Activated CD8-positive, alpha-beta memory T cell treated with anti-CD3 and anti-CD28 coated beads, Interleukin-2, amount 10 ng/mL, durations not matched to agents 7 days and 5 days (primary cell): ENCODE results near the gene ASB5. TPM values are rescaled to one million over a fixed set of nuclear protein-coding genes. Genes with fewer than 3 reads are reported as not detected.
A peak's percentile ranks its signal among the peaks of the same experiment; 100 is the strongest.

Experiments
- ATAC-seq: fragments of 150-1000 bp; cut with Tn5 transposase; one replicate; pipeline ENCODE4 v1.10.0; 2021; ENCODE audit warnings: moderate library complexity
- CTCF ChIA-PET: fragments of 350-600 bp; sonication (Branson Sonifier 250); formaldehyde crosslinking; loops from one replicate; lab custom pipeline; 2021; ENCODE audit warnings: antibody characterized with exemption; lab: Charles Lee
- DNase-seq: peaks from one replicate; pipeline ENCODE4 v3.0.0-alpha.2; 2020
- H3K27ac Mint-ChIP-seq: one replicate; pipeline ENCODE4 v1.8.0; 2021; ENCODE audit warnings: mild to moderate bottlenecking, mixed read lengths
- H3K27me3 Mint-ChIP-seq: one replicate; pipeline ENCODE4 v1.8.0; 2021; ENCODE audit warnings: mixed read lengths
- H3K36me3 Mint-ChIP-seq: one replicate; pipeline ENCODE4 v1.8.0; 2021; ENCODE audit warnings: mild to moderate bottlenecking, mixed read lengths
- H3K4me1 Mint-ChIP-seq: one replicate; pipeline ENCODE4 v1.8.0; 2021; ENCODE audit warnings: mixed read lengths
- H3K4me3 Mint-ChIP-seq: one replicate; pipeline ENCODE4 v1.8.0; 2021; ENCODE audit warnings: mild to moderate bottlenecking, moderate library complexity, mixed read lengths
- H3K9me3 Mint-ChIP-seq: one replicate; pipeline ENCODE4 v1.8.0; 2022; ENCODE audit warnings: low read depth, mixed read lengths
- total RNA-seq, 2 experiments: library from RNA; stranded (reverse); gene quantifications; one replicate each; pipeline ENCODE4 v1.2.3, GENCODE V29; 2021

Gene ASB5
- total RNA-seq, 2 experiments from 2014 or later, result not detected

DNA sequence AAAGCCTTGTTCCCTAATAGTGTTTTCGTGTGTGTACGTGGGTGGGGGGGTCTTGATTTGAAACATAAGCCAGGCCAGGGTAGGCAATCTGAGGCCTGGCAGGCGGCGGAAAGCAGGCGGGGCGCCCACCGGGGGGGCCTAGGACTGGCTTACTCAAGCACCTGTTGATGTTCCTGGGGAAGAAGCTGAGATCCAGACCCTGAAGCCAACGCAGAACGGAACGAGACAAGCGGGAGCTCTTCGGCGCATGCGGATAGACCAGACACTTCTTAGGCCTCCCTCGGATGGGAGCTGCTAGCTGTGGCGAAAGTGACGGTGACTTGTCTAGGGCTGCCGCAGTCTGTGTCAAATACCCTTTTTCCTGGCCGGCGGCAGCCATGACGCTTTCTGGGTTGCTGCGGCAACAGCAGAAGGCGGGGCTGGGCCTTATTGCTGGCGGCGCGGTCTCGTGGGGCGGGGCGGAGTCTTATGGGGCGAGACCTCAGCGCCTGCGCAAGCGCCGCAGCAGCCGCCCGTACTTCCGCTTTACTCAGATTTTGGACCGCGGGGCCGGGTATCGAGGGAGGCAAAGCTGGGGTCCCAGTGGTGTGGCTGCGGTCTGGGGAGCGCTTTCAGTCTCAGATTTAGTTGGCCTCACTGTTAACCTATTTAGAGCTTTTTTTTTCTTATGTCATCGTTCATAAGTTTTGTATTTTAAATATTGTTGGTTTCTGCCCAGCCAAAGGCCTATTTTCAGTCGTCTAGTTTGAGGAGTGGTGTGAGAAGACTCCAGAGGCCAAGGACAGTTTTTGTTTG lies 73.6 kb downstream of the ASB5 start, which contains the start of gene SPATA4:
SPATA4 (minus strand) TSS at position 402 of the 795 bp plus-strand sequence; CDS start at position 379, 23 bp downstream.
- ATAC-seq, result peak; percentile 98

DNA sequence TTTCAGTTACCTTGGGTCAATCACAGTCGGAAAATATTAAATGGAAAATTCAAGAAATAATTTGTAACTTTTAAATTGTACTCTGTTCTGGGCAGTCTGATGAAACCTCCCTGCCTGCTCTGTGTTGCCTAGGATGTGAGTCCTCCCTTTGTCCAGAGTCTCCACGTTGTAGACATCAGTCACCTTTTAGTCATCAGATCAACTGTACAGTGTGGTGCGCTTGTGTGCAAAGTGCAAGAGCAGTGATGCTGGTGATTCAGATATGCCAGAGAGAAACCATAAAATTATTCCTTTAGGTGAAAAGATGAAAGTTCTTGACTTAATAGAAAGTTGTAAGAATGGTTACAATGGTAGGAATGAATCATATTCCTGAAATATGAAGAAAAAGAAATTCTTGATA lies 75.1 kb downstream of the ASB5 start:
- peaks cover 79% of the 10 kb centered on the region for H3K27me3 Mint-ChIP-seq
- peaks cover 3% of the 10 kb centered on the region for H3K36me3 Mint-ChIP-seq
- H3K4me3 Mint-ChIP-seq, result no peak overlapping the region
- ATAC-seq, result no peak
- no peak overlapping the region for H3K27ac Mint-ChIP-seq
- DNase-seq, result peak; percentile 45
- H3K4me1 Mint-ChIP-seq, result peaks cover 13% of the 10 kb centered on the region
- CTCF ChIA-PET, result no interaction called here
- no peaks in the 10 kb centered on the region for H3K9me3 Mint-ChIP-seq

More for the DNA sequence above, 73.6 kb downstream of the ASB5 start, which contains the start of gene SPATA4:
- Mint-ChIP-seq H3K9me3 (no peaks in the 10 kb centered on the region), H3K27ac (peak within 1 kb of the TSS; percentile 83), H3K36me3 (peaks cover 3% of the 10 kb centered on the region), H3K4me1 (peaks cover 13% of the 10 kb centered on the region), H3K4me3 (peak within 1 kb of the TSS; percentile 66), H3K27me3 (peaks cover 77% of the 10 kb centered on the region)
- CTCF ChIA-PET, result interaction anchor here (0.8 to 1.3 kb wide), 2 partner anchors 19 to 21 kb away, joined by 3 read pairs; no protein-coding TSS in a partner anchor
- DNase-seq, result peak; percentile 95

DNA sequence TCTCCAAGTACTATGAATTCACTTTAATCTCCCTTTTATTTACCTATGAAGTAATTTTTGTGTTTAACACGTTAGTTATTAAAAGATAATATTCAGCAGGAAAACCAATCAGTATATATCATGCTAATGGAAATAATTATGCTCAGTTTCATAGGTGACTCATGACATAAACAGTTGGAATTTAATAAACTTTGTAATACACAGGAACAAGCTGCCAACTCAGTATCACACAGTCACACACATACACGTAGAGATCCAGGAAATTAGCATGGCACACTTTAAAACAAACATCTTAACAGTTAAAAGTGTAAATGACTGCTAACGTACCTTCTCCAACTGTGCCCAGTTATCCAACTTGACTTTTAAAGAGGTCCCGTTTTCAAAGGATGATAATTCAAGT lies 75.9 kb downstream of the ASB5 start:
- no peak overlapping the region for H3K27ac Mint-ChIP-seq
- DNase-seq, result no peak
- CTCF ChIA-PET, result no interaction called here
- no peaks in the 10 kb centered on the region for H3K9me3 Mint-ChIP-seq
- H3K4me3 Mint-ChIP-seq, result no peak overlapping the region
- peaks cover 13% of the 10 kb centered on the region for H3K4me1 Mint-ChIP-seq
- peaks cover 74% of the 10 kb centered on the region for H3K27me3 Mint-ChIP-seq
- peaks cover 3% of the 10 kb centered on the region for H3K36me3 Mint-ChIP-seq
- no peak for ATAC-seq

DNA sequence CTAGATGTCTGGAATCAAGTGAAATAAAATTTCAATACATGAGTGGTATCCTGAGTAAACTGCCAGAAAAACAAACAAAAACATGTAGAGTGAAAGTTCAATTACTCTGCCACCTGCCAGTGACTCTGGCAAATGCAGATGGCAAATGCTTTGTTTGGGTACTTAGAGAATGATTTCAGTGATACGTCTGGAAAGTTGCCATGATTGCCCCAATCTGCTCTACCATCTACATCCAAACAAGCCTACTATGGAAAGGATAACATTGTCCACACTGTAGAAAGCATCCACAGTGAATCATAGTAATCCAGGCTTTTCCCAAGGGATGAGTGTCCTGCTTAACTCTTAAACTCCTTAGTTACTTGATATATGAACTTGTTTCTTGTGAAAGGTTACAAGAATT lies 77.0 kb downstream of the ASB5 start:
- no peak overlapping the region for H3K27ac Mint-ChIP-seq
- ATAC-seq (no peak), DNase-seq (no peak)
- H3K27me3 Mint-ChIP-seq, result peaks cover 66% of the 10 kb centered on the region
- CTCF ChIA-PET, result no interaction called here
- H3K36me3 Mint-ChIP-seq, result peaks cover 3% of the 10 kb centered on the region
- H3K4me1 Mint-ChIP-seq, result peaks cover 13% of the 10 kb centered on the region
- H3K4me3 Mint-ChIP-seq, result no peak overlapping the region
- no peaks in the 10 kb centered on the region for H3K9me3 Mint-ChIP-seq

- no peak overlapping the region for H3K4me3 Mint-ChIP-seq
- ATAC-seq (no peak), DNase-seq (no peak)
- peaks cover 5% of the 10 kb centered on the region for H3K4me1 Mint-ChIP-seq
- no peaks in the 10 kb centered on the region for H3K36me3 Mint-ChIP-seq
- no peaks in the 10 kb centered on the region for H3K9me3 Mint-ChIP-seq
- H3K27ac Mint-ChIP-seq, result no peak overlapping the region
- peaks cover 63% of the 10 kb centered on the region for H3K27me3 Mint-ChIP-seq
- CTCF ChIA-PET, result no interaction called here
Measured at GRCh38 chr4:176189891-176190795, 78.9 kb downstream of the ASB5 start.

GRCh38 chr4:176188654-176189053 lies 80.4 kb downstream of the ASB5 start:
- no peak for ATAC-seq
- H3K27ac Mint-ChIP-seq, result no peak overlapping the region
- CTCF ChIA-PET, result no interaction called here
- DNase-seq, result no peak
- H3K4me3 Mint-ChIP-seq, result no peak overlapping the region
- H3K27me3 Mint-ChIP-seq, result peaks cover 62% of the 10 kb centered on the region
- H3K36me3 Mint-ChIP-seq, result no peaks in the 10 kb centered on the region
- no peaks in the 10 kb centered on the region for H3K4me1 Mint-ChIP-seq
- H3K9me3 Mint-ChIP-seq, result no peaks in the 10 kb centered on the region

GRCh38 chr4:176187624-176188023 lies 81.4 kb downstream of the ASB5 start:
- CTCF ChIA-PET, result no interaction called here
- DNase-seq (no peak), ATAC-seq (no peak)
- no peak overlapping the region for H3K27ac Mint-ChIP-seq
- H3K4me3 Mint-ChIP-seq, result no peak overlapping the region
- no peaks in the 10 kb centered on the region for H3K4me1 Mint-ChIP-seq
- H3K36me3 Mint-ChIP-seq, result no peaks in the 10 kb centered on the region
- H3K9me3 Mint-ChIP-seq, result no peaks in the 10 kb centered on the region
- peaks cover 61% of the 10 kb centered on the region for H3K27me3 Mint-ChIP-seq

DNA sequence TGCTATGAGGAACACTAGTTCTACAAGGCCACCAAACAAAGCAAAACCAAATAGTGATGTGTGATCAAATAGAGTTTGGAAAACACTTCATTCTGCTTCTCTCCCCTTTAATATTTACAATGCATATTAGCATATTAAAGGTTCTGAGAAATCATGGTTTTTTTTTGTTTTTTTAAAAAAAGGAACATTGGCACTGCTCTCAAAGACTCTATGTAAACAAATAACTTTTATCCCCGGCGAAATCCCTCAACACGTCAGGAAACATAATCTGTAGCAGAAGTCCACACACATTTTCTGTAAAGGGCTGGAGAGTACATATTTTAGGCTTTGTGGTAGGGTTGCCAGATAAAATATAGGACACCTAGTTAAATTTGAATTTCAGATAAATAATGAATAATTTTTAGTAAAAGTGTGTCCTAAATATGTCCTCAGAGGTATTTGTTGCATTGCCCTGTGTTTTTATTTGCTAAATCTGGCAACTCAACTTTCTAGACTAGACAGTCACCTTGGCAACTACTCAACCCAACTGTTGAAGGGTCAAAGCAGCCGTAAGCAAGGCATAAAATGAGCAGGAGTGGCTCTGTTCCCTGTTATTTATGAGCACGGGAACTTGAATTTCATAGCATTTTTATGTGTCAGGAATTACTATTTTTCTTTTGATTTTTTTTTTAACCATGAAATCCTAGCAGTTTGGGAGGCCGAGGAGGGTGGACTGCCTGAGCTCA lies 82.2 kb downstream of the ASB5 start:
- no peak for DNase-seq
- Mint-ChIP-seq H3K4me1 (no peaks in the 10 kb centered on the region), H3K36me3 (no peaks in the 10 kb centered on the region), H3K4me3 (no peak overlapping the region), H3K27me3 (peaks cover 53% of the 10 kb centered on the region), H3K27ac (no peak overlapping the region), H3K9me3 (no peaks in the 10 kb centered on the region)
- CTCF ChIA-PET, result no interaction called here
- no peak for ATAC-seq

GRCh38 chr4:176186067-176186466 lies 83.0 kb downstream of the ASB5 start:
- no peak for DNase-seq
- Mint-ChIP-seq H3K36me3 (no peaks in the 10 kb centered on the region), H3K4me3 (no peak overlapping the region), H3K27ac (no peak overlapping the region), H3K27me3 (peaks cover 45% of the 10 kb centered on the region), H3K9me3 (no peaks in the 10 kb centered on the region), H3K4me1 (no peaks in the 10 kb centered on the region)
- no peak for ATAC-seq
- CTCF ChIA-PET, result no interaction called here

GRCh38 chr4:176185051-176185450 lies 84.0 kb downstream of the ASB5 start:
- Mint-ChIP-seq H3K4me3 (no peak overlapping the region), H3K4me1 (no peaks in the 10 kb centered on the region), H3K9me3 (no peaks in the 10 kb centered on the region), H3K27ac (no peak overlapping the region), H3K27me3 (peaks cover 44% of the 10 kb centered on the region), H3K36me3 (no peaks in the 10 kb centered on the region)
- CTCF ChIA-PET, result no interaction called here
- DNase-seq (no peak), ATAC-seq (no peak)

Other genes starting within 250 kb of the ASB5 start
- gene WDR17, start 203.4 kb downstream of the ASB5 start, total RNA-seq, result under 1 TPM; 0.26 to 0.44 TPM
- not detected for gene SPATA4, start 73.6 kb downstream of the ASB5 start, total RNA-seq
- gene SPCS3, start 50.7 kb upstream of the ASB5 start, total RNA-seq, result 100 to 1,000 TPM; 154 to 169 TPM